Activated naive CD4-positive, alpha-beta T cell treated with Interleukin-2 at 50 U/mL for 16 hours (primary cell): ENCODE results near the gene PREP.
"Not testable (repeated sequence)": the region's sequence is repeated elsewhere in the genome, so short reads cannot be mapped to it uniquely, and the experiment has no call there.

Experiments used
- DNase-seq: peaks from one replicate; pipeline ENCODE4 v3.0.0-alpha.2; 2020

PREP gene

DNA sequence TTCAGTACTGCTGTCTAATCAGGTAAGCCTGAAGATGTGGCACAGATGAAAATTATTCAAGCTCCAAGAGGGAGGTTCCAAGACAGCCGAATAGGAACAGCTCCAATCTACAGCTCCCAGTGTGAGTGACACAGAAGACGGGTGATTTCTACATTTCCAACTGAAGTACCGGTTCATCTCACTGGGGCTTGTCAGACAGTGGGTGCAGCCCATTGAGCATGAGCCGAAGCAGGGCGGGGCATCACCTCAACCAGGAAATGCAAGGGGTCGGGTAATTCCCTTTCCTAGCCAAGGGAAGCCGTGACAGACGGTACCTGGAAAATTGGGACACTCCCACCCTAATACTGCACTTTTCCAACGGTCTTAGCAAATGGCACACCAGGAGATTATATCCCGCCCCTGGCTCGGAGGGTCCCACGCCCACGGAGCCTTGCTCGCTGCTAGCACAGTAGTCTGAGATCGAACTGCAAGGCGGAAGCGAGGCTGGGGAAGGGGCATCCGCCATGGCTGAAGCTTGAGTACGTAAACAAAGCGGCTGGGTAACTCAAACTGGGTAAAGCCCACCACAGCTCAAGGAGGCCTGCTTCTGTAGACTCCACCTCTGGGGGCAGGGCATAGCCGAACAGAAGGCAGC is 64.4 kb downstream of the PREP start:
- not testable (repeated sequence) for DNase-seq

DNA sequence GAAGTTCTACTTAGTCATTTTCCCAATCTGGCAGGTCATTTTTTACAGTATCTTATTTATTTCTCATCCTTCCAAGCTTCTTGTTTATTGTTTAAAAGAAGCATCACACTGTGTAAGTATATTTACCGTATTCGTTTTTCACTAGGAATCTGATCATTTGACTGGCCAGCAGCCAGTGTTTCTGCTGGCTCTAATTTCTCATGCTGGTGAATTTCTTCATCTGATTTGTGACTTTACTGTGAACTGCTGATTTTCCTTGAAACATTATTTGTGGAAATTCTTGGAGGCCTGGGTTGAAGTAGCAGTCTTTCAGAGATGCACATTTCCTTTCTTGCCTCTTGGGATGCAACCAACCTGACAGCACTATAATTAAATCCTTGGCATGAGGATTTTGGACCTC is 65.9 kb downstream of the PREP start:
- DNase-seq = no peak

DNA sequence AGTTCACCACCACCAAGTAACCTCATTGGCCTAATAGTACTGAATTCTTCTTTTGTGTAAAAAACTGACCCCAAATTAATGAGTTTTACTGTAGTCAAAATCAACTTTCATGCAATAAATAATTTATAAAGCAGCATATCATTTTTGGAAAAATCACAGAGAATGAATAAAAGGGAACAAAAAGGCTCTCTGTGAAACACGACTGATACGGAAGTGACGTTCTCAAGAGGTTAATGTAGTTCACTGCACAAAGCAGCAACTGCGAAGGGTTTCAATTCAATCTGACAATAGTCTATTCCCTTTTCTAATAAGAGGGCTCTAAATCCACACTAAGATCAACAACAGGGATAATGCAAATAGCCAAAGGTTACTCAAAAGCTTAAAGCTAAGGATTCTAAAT is 70.3 kb downstream of the PREP start:
- no peak for DNase-seq

DNA sequence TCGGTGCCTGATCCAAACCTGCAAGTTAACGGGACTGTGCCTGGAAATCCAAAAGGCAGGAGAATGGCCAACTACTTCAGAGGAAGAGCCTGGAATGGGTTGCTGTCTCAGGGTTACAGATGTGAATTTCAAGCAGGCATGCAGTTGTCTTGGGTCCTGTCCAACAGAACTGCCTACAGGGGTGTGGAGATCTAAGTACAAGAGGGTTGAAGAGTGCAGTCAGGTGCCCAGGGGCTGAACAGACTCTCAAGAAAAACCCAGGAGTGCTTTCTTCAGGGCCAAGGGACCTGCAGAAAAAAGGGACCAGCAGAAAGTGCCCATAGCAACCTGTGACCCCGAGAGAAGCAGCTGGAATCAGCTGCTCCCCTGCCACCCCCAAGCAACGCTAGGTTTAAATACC is 71.0 kb downstream of the PREP start:
- DNase-seq = no peak

DNA sequence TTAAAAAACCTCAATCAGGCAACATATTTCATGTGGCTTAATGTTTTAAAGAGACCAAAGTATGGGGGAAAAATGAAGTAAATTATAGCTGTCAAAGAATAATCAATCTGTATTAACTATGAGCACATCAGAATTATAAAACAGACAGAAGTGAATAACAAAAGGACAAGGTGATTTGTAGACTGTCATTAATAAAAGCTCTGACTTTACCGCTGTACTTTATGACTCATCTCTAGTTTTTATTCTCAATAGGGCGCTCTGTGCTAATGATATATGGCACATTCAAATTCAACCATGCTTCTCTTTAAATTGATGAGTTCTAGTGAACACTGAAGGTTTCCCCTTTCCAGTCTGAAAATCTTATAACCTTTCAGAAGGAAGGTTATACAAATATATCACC is 72.0 kb downstream of the PREP start:
- DNase-seq = no peak

DNA sequence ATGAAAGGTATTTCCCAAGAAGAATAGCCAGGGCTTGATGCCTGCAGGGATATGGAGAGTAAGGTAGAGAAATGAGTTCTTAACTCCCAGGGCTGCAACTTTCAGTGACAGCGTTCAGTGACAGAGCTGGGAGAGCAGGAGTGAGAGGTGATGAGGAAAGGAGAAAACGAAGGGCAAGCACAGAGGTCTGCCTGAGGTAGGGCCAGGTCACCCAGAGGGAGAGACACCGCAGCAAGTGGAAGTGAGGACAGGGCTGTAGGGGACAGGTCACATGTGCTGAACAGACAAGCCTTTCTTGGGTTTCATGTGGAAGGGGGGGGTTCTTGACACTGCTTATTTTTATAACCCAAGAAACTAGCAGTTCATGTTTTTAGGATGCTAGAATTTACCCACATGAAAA is 72.5 kb downstream of the PREP start:
- no peak for DNase-seq

DNA sequence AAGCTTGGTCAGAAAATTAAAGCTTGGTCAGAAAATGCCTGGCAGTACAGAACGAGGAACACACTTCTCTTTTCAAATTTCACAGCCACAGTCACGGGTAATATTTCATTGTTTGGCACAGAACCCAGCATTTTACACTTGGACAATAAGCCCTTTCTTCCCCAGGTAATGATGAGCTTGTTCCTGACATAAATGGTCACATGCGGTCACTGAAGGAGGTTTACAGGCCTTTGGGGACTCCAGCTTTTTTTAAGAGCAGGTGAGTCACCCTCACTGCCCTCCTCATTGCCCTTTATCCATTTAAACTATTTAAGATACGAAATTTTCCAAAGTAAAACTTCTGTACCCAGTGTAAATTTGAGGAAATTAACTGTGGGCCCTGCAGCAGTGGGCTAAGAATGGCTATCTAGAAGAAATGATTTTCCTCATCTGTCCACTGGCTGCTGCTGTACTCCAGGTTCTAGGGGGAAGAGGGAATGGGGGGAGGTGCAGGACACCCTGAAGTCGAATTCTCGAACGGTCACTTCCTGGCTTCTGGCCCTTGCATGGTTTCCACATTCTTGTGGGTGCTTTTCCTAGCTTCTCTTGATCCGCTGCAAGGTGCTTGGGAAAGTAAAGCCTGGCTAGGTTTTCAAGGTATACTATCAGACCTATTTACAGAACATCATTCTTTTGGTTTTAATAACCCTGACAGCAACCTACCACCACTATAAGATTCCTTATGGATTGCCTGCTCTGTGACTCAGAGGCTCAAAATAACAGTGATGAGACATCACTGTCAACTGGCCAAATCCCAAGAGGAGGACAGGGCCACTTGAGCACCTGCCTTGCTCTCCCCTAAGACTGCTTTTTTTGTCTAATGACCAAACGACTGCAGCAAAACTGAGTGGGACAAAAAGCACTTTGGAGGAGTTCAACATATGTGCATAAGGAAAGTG is 75.8 kb downstream of the PREP start:
- DNase-seq = no peak

DNA sequence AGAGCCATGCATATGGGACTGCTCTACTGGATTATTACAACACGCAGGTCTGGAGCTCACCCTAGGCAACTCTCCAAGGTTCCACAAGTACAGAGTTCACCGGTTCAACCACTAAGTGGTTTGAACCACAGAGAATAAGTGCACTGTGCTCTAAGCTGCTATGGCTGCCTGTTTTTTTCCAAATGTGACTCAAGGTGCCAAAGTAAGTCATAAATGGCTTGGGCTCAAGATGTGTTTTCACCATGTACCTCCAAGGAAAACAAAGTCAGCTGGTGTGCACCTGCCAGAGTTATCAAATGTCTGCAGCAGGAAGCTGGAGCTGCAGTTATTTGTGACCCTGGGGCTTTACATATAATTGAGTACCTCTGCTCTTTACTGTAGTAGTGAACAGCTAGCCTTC is 76.7 kb downstream of the PREP start:
- DNase-seq = no peak

DNA sequence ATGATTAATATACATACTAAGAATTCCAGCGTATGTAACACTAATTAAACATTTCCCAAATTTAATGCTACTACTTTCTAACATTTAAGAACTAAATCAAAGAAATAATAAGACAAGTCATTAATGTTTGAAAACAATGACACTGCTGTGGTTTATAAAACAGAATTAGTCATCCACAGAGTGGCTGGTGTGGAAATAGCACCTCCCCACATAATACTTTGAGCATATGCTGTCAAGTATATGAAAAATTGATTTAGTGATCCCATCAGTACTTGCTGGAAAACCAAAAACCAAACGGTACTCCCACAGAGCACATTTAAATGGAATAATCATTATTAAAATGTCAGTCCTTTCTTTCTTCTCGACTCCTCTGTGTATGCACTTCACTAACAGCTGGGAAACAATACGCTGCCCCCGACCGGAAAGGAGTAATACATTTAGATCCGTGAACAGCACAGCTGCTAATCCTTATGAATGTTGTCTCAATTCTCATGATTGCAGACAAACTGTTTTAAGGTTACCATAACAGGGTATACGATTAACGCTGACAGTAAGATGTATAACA is 78.4 kb downstream of the PREP start:
- no peak for DNase-seq

DNA sequence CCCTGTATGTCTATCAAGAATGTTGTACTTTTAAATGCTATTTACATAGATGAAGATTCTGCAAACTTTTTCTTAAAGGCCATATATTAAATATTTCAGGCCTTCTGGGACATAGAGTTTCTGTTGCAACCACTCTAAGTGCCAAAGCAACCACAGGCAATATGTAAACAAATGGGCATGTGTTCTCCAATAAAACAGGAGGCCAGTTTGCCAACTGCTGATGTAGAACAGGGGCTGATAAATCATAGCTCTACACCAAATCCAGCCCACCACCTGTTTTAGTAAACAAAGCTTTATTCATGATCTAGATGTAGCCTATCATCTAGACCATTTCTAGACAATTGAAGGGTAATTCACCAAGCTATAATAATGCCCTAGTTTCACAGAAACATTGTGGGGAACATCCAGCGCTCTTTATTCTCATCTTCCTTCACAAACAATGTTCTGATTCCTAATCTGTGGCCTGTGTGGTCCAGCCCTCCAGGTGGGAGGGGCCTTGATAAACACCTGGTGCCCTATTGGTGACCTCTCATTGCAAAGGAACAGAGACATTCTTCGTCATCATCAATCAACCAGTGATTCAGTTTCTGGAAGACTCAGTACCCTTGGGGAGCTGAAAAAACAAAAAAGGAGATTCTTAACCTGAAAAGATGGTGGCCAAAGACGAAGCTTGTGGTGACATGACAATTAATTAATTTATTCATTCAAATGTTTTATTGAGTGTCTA is 80.2 kb downstream of the PREP start:
- no peak for DNase-seq

DNA sequence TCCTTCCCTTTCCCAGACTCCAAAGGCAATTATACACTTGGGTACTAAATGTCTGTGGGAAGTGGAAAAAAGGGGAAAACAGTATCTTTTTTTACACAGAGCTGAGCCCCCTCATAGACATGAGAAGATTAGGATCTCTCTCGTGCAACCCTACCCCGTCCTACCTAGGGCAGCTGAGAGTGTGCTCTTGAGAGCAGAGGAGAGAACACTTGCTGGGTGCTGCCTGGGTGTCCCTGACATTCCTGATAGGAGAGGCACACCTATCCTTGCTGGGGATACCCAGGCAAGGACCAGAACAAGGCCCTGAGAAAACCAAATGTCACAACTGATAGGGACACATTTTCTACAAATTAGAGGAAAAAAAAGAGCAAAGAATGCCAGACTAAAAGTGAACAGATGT is 81.2 kb downstream of the PREP start:
- DNase-seq = no peak

DNA sequence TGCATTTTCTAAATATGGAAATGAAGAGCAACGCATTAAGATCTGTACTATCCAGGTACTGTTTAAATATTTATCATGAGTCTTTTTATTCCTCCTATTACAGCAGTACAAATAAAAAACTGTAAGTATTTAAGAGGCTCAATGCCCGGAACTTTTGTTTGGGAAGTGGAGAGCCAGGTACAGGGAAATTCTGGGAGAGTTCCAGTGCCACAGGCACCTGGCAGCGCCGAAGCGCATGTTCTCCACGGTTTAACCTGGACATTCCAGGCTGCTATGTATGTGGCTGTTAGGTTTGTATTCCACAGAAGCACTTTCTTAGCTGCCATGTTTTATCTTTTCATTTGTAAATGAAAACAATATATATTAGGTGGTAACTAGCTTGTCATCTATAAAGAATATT is 81.7 kb downstream of the PREP start:
- DNase-seq = no peak

DNA sequence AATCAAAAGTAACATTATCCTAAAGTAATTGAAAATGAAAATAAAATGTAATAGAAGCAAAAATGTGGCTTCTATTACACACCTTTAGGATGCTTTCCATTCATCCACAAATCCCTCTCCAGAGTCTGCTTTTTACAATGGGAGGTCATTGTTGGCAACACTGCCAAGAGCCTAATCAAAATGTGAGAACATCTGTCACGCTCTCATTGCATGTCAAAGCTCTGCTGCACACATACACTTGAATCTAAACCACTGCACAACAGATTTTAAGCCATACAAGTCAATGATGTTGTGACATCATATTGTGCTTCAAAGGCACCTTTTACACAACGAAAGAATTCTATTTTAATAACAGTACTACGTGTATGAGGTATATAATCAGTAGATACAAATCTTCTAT is 82.1 kb downstream of the PREP start:
- DNase-seq = no peak

DNA sequence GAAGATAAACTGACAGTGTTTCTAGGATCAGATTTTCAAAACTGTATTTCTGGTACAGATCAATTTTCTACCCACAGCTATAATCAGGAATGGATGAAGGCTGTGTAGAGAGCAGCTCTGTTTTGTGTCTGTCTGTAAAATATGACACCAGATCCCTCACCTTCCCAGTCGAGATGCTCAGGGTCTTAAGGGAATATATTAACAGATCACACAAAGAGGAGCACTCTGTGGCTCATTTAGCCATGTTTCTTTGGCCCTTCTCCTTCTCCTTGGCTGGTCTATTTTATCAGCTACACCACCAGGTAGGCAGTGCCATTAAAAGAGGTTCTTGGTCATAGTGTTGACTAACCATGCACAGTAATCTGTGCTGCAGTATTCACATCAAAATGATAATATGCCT is 82.6 kb downstream of the PREP start:
- DNase-seq = no peak

DNA sequence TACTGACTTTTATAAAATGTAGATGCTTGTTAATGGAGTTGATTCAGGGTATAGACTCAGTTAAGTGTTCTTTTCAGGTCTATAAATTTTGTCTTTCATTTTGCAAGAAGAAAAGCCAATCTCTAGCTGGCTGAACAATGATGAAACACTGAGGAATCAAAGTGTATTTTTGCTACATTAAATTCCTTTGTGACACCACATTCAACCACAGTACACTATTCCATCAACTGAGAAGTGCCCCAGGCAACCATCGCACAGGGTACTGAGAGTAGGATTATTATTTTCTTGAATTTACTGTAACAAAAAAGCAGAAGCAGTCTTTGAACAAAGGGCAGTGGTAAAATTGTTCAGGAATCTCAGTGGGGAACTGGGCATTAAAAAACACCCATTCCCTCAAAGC is 83.6 kb downstream of the PREP start:
- no peak for DNase-seq

DNA sequence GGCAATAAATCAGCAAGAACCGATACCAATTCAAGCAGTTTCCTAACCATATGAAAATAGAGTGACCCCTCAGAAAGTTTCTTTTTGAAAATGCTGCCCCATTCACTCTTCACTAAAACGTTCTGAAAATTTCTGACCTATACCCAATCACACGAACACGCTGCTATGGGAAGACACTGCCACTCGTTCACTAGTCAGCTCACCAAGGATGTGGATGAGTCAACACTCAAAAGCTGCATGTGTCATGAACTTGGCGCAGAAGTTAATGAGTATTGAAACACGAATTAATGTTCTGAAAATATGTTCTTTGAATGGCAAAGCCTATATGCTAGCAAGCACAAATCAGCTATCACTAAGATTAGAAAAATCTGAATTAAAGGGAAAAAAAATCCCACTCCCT is 84.2 kb downstream of the PREP start:
- no peak for DNase-seq

DNA sequence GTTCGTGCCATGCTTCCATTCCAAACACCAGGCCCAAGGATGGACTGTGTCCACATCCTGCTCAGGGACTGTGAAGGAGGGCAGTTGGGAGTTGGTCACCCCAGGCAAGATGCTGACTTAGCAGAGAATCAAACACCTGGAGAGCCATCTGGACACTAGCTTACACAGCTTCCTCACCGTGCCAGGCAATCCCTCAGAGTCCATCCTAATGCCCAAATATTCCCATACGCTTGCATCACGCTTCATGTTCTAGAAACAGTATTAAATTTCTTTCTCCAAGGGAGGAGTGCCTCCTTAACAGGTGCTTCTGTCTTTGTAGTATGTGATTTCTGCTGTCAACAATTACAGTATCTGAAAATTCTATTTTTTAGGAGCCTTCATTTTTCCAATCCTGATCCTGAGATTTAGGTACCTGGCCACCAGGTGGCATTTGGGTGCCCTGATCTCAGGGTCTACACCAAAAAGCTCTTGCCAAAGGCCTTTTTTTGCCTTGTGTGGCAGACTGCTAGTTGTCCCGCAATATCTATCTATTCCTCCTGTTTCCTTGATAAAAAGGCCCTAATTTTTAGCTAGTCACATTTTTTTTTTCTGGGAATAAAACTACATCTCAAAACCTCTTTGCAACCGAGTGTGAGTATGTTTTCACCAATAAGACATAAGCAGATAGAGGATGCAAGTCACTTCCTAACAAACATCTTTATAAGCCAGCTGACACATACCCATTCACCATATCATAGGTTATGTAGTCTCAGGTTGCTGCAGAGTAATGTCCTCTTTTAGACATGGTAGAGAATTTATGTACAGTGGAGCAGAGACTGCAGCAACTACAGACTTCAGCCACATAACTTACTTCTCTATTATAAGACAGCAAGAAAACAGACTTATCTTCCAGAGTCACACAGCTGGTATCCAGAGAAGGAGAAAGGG is 85.0 kb downstream of the PREP start:
- DNase-seq = no peak

DNA sequence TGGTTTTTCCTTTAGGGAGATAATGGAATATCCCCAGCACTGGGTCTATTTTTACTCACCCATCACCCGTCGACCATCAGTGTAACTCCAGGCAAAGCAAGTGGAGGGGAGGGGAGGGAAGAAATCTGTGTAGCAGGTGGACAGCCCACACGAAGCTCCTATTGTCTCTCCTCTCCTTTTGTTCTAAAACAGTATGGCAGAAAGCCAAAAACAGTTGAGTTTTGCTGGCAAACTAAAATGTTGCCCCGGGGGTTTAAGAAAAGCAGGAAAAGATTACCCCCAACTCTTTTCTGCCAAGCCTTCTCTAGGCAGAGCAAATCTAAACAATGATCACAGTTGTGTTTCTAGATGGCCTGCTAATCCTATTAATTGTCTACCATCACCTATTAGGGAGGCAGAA is 89.7 kb downstream of the PREP start:
- DNase-seq = no peak

DNA sequence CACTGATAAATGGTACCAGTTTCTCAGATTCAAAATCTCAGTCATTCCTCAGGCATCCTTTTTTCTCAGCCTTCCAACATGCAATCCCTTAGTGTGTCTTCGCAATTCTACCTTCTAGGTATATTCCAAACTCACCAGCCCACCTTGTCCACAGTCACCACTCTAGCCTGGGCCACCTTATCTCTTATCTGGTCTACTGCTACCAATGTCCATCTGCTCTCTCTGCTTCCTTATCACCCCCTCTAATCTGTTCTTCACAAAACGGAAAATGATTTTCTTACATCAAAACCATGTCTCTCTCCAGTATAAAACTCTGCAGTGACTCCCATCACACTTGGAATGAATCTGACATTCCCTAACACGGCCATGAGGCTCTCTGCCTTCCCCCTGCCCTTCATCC is 91.9 kb downstream of the PREP start:
- no peak for DNase-seq

DNA sequence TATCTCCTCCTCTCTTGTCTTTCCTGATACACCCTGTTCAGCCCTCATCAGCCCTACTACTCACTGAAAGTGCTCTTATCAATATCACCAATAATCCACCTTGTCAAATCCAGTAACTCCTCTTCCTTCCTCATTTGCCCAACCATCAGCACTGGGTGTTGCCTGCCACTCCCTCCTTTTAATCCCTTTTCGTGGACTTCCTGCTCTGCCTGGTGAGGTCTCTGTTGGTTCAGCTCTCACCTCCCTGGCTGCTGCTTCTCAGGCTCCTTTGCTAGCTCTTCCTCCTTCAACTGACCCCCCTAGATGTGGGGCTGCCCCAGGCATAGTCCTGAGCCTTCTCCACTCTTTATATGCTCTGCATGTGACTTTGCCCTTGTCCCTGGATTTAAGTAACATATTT is 92.5 kb downstream of the PREP start:
- DNase-seq = no peak

DNA sequence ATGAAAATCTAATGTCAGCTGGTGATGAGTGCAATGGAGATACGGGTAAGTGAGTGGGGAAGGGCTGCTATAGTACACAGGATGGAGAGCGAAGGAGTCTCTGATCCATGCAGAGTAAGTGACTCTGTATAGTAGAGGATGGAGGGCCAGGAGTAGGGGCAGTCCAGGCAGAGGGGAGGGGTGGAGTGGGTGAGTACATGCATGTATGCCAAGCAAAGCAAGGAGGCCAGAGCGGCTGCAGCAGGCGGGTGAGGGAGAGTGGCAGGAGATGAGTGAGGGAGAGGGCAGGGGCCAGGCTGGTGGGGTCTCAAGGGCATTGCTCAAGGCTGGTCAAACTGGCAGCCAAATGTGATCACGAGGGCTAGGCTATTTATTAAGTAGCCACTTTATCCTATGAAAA is 94.0 kb downstream of the PREP start:
- no peak for DNase-seq

DNA sequence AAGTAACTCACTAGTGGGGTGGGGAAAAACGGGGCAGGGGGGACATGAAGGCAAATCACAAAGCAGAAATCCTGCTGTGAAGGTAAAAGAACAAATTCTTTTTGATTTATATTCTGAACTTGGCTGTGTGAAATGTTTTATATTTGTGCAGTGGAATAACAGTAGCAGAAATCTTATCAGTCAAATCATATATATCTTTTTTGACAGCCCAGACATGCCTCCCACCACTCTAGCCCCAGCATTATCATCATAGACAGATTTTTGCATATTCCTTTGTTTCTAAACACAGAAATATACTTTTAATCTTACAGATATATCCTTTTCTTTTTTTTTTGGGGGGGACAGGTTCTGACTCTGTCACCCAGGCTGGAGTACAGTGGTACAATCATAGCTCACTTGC is 97.4 kb downstream of the PREP start:
- DNase-seq = no peak

DNA sequence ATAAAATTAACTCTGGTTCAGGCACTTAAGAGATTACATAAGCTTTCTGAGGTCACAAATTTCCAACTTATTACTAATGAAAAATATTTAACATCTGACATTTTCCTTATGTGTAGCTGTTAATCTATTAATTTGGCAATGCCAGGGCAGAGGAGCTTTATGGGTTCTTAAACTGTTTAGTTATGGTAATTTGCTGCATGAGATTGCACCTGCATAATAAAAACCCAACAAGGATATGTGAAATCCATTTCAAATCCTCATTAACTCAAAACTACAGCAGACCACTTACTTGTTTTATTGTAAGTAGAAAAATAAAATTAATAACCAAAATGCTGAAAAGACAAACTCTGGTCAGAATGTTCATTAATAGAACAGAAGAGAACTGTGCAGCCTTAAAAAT is 98.1 kb downstream of the PREP start:
- no peak for DNase-seq
